Chondrocyte (in vitro differentiated cells): ENCODE data around the gene NTRK2. TPM values are rescaled to one million over a fixed set of nuclear protein-coding genes. Genes with fewer than 3 reads are reported as not detected.

Source experiments
- DNase-seq: peaks from one replicate; pipeline ENCODE4 v3.0.0; 2021; ENCODE audit warnings: mixed read lengths, low spot score
- H3K27ac Mint-ChIP-seq: one replicate; pipeline ENCODE4 v1.8.0; 2021; ENCODE audit warnings: mild to moderate bottlenecking, moderate library complexity, mixed read lengths; ENCODE audit not compliant: unreplicated experiment
- H3K27me3 Mint-ChIP-seq: 2 replicates; pipeline ENCODE4 v1.8.0; 2021; ENCODE audit warnings: low read depth, mixed read lengths
- H3K36me3 Mint-ChIP-seq: 2 replicates; pipeline ENCODE4 v1.8.0; 2021; ENCODE audit warnings: low read depth, mixed read lengths
- H3K4me1 Mint-ChIP-seq: 2 replicates; pipeline ENCODE4 v1.8.0; 2021; ENCODE audit warnings: low read depth, mild to moderate bottlenecking, mixed read lengths
- H3K4me3 Mint-ChIP-seq: one replicate; pipeline ENCODE4 v1.8.0; 2021; ENCODE audit warnings: mild to moderate bottlenecking, moderate library complexity, mixed read lengths; ENCODE audit not compliant: unreplicated experiment
- H3K9me3 Mint-ChIP-seq: 2 replicates; pipeline ENCODE4 v1.8.0; 2021; ENCODE audit warnings: low read depth, mixed read lengths
- CTCF ChIP-seq: fragments of 200-600 bp; sonication (generic); IDR thresholded peaks from 2 replicates; pipeline ENCODE4 v1.5.0; 2021; ENCODE audit warnings: antibody characterized with exemption, mild to moderate bottlenecking, moderate library complexity
- total RNA-seq: library from RNA; stranded (reverse); gene quantifications from 3 replicates; pipeline ENCODE4 v1.2.1, GENCODE V29; 2021

Gene NTRK2
- total RNA-seq, 1 donor from 2014 or later: 40.0 TPM

- DNase-seq: no peak
- Mint-ChIP-seq H3K27ac (no peak overlapping the region), H3K4me3 (no peak overlapping the region), H3K9me3 (peaks cover 4% of the 10 kb centered on the region), H3K4me1 (peaks cover 42% of the 10 kb centered on the region), H3K36me3 (peaks cover 3% of the 10 kb centered on the region), H3K27me3 (no peaks in the 10 kb centered on the region)
- no peak for TF ChIP-seq CTCF
These were observed 87.2 kb downstream of the NTRK2 start for GRCh38 chr9:84756731-84757130.

- Mint-ChIP-seq H3K9me3 (peaks cover 10% of the 10 kb centered on the region), H3K27me3 (peaks cover 2% of the 10 kb centered on the region), H3K4me1 (peaks cover 21% of the 10 kb centered on the region), H3K27ac (no peak overlapping the region), H3K4me3 (no peak overlapping the region), H3K36me3 (peaks cover 14% of the 10 kb centered on the region)
- no peak for DNase-seq
- no peak for TF ChIP-seq CTCF
These were observed 89.3 kb downstream of the NTRK2 start for GRCh38 chr9:84758817-84759216.

- Mint-ChIP-seq H3K36me3 (peaks cover 14% of the 10 kb centered on the region), H3K27me3 (peaks cover 2% of the 10 kb centered on the region), H3K4me1 (peaks cover 16% of the 10 kb centered on the region), H3K27ac (no peak overlapping the region), H3K4me3 (no peak overlapping the region), H3K9me3 (peaks cover 10% of the 10 kb centered on the region)
- no peak for TF ChIP-seq CTCF
- no peak for DNase-seq
These were observed 89.8 kb downstream of the NTRK2 start for GRCh38 chr9:84759300-84759750.

- Mint-ChIP-seq H3K36me3 (peaks cover 14% of the 10 kb centered on the region), H3K4me1 (peaks cover 12% of the 10 kb centered on the region), H3K4me3 (no peak overlapping the region), H3K27ac (no peak overlapping the region), H3K27me3 (peaks cover 2% of the 10 kb centered on the region), H3K9me3 (peaks cover 10% of the 10 kb centered on the region)
- no peak for DNase-seq
- no peak for TF ChIP-seq CTCF
These were observed 90.3 kb downstream of the NTRK2 start for GRCh38 chr9:84759804-84760203.

GRCh38 chr9:84761137-84761808, 91.7 kb downstream of the NTRK2 start:
- no peak for TF ChIP-seq CTCF
- Mint-ChIP-seq H3K4me1 (peaks cover 7% of the 10 kb centered on the region), H3K9me3 (peaks cover 10% of the 10 kb centered on the region), H3K36me3 (peaks cover 12% of the 10 kb centered on the region), H3K27me3 (peaks cover 2% of the 10 kb centered on the region), H3K27ac (no peak overlapping the region), H3K4me3 (no peak overlapping the region)
- no peak for DNase-seq
